Measurements from ENCODE around the gene DNMT3A. TPM values are rescaled to one million over a fixed set of nuclear protein-coding genes. Genes with fewer than 3 reads are reported as not detected.
A peak's percentile ranks its signal among the peaks of the same experiment; 100 is the strongest.

Gene DNMT3A
- total and polyA plus RNA-seq, 3 experiments from 2014 or later, result 19.4 to 80.7 (median 77.9) TPM

- peaks cover 17 to 30% (median 30%) of the 10 kb centered on the region in 3 donors for H3K4me1 Mint-ChIP-seq
- peak overlapping the region in 1 of 7 donors; percentile 5 for H3K4me3 Mint-ChIP-seq
- H3K36me3 Mint-ChIP-seq, result peaks cover 10 to 16% (median 15%) of the 10 kb centered on the region in 3 donors
- H3K9me3 Mint-ChIP-seq, result peaks cover 0 to 2% (median 0%) of the 10 kb centered on the region in 5 donors
- H3K27me3 ChIP-seq (ENCODE audit: insufficient read depth, low read length, poor library complexity, severe bottlenecking), result no peaks in the 10 kb centered on the region
- CTCF ChIA-PET, result interaction anchor here (0.9 to 2.4 kb wide), 3 partner anchors 19 to 72 kb away, joined by 3 to 10 read pairs (median 3); partner anchors contain the start of gene DNMT3A
- peaks cover 31% of the 10 kb centered on the region for H3K4me1 ChIP-seq (ENCODE audit: insufficient read depth, low read length)
- H3K27ac Mint-ChIP-seq, result peak overlapping the region in 1 of 8 donors; percentile 3
- H3K36me3 ChIP-seq (ENCODE audit: insufficient read depth, low read length), result no peaks in the 10 kb centered on the region
- DNase-seq, result no peak
- H3K9me3 ChIP-seq (ENCODE audit: low read length), result no peaks in the 10 kb centered on the region
- H3K4me3 ChIP-seq (ENCODE audit: low read length), result no peak overlapping the region
- peaks cover 0 to 4% of the 10 kb centered on the region in 2 donors for H3K27me3 Mint-ChIP-seq
- POLR2A ChIA-PET, result no interaction called here
- no peak overlapping the region for H3K27ac ChIP-seq (ENCODE audit: low read depth, low read length)
Measured at GRCh38 chr2:25381502-25381901, 39.8 kb upstream of the DNMT3A start.

- H3K4me3 ChIP-seq (ENCODE audit: low read length), result no peak overlapping the region
- Mint-ChIP-seq H3K36me3 (peaks cover 6 to 15% (median 8%) of the 10 kb centered on the region in 3 donors), H3K27ac (peak overlapping the region in 1 of 8 donors; percentile 34), H3K4me3 (no peak overlapping the region), H3K27me3 (peaks cover 0 to 3% of the 10 kb centered on the region in 2 donors), H3K9me3 (peaks cover 0 to 2% (median 0%) of the 10 kb centered on the region in 5 donors), H3K4me1 (peaks cover 22 to 37% (median 35%) of the 10 kb centered on the region in 3 donors)
- H3K27me3 ChIP-seq (ENCODE audit: insufficient read depth, low read length, poor library complexity, severe bottlenecking), result no peaks in the 10 kb centered on the region
- H3K9me3 ChIP-seq (ENCODE audit: low read length), result no peaks in the 10 kb centered on the region
- no peak for DNase-seq
- H3K36me3 ChIP-seq (ENCODE audit: insufficient read depth, low read length), result no peaks in the 10 kb centered on the region
- CTCF ChIA-PET, result interaction anchor here (2.4 kb wide), 1 partner anchor 18 kb away, joined by 10 read pairs; no protein-coding TSS in a partner anchor
- POLR2A ChIA-PET, result interaction anchor here (1.5 kb wide), 1 partner anchor 19 kb away, joined by 4 read pairs; no protein-coding TSS in a partner anchor
- H3K27ac ChIP-seq (ENCODE audit: low read depth, low read length), result no peak overlapping the region
- peaks cover 36% of the 10 kb centered on the region for H3K4me1 ChIP-seq (ENCODE audit: insufficient read depth, low read length)
Measured at GRCh38 chr2:25380586-25381375, 39.1 kb upstream of the DNMT3A start.

GRCh38 chr2:25380023-25380422 lies 38.3 kb upstream of the DNMT3A start:
- H3K9me3 Mint-ChIP-seq, result peaks cover 0 to 2% (median 0%) of the 10 kb centered on the region in 5 donors
- peaks cover 5 to 15% (median 6%) of the 10 kb centered on the region in 3 donors for H3K36me3 Mint-ChIP-seq
- Histone ChIP-seq H3K9me3 (ENCODE audit: low read length) (no peaks in the 10 kb centered on the region), H3K27me3 (ENCODE audit: insufficient read depth, low read length, poor library complexity, severe bottlenecking) (no peaks in the 10 kb centered on the region), H3K27ac (ENCODE audit: low read depth, low read length) (no peak overlapping the region), H3K4me3 (ENCODE audit: low read length) (no peak overlapping the region), H3K36me3 (ENCODE audit: insufficient read depth, low read length) (no peaks in the 10 kb centered on the region), H3K4me1 (ENCODE audit: insufficient read depth, low read length) (peaks cover 36% of the 10 kb centered on the region)
- DNase-seq, result no peak
- no peak overlapping the region for H3K4me3 Mint-ChIP-seq
- CTCF ChIA-PET, result interaction anchor here (2.4 kb wide), 1 partner anchor 18 kb away, joined by 10 read pairs; no protein-coding TSS in a partner anchor
- POLR2A ChIA-PET, result interaction anchor here (1.5 kb wide), 1 partner anchor 18 kb away, joined by 4 read pairs; no protein-coding TSS in a partner anchor
- H3K27ac Mint-ChIP-seq, result peak overlapping the region in 1 of 8 donors; percentile 59
- peaks cover 22 to 37% (median 35%) of the 10 kb centered on the region in 3 donors for H3K4me1 Mint-ChIP-seq
- H3K27me3 Mint-ChIP-seq, result peaks cover 0 to 3% of the 10 kb centered on the region in 2 donors

- POLR2A ChIA-PET, result interaction anchor here (1.5 kb wide), 1 partner anchor 17 kb away, joined by 4 read pairs; no protein-coding TSS in a partner anchor
- CTCF ChIA-PET, result interaction anchor here (2.4 kb wide), 1 partner anchor 17 kb away, joined by 10 read pairs; no protein-coding TSS in a partner anchor
- no peak overlapping the region for H3K27ac ChIP-seq (ENCODE audit: low read depth, low read length)
- peaks cover 36% of the 10 kb centered on the region for H3K4me1 ChIP-seq (ENCODE audit: insufficient read depth, low read length)
- Mint-ChIP-seq H3K4me1 (peaks cover 22 to 37% (median 35%) of the 10 kb centered on the region in 3 donors), H3K36me3 (peaks cover 5 to 15% (median 6%) of the 10 kb centered on the region in 3 donors), H3K27me3 (peaks cover 0 to 3% of the 10 kb centered on the region in 2 donors), H3K9me3 (peaks cover 0 to 2% (median 0%) of the 10 kb centered on the region in 5 donors), H3K27ac (peak overlapping the region in 2 of 8 donors; percentile 59 to 61), H3K4me3 (no peak overlapping the region)
- H3K4me3 ChIP-seq (ENCODE audit: low read length), result no peak overlapping the region
- no peaks in the 10 kb centered on the region for H3K27me3 ChIP-seq (ENCODE audit: insufficient read depth, low read length, poor library complexity, severe bottlenecking)
- no peaks in the 10 kb centered on the region for H3K36me3 ChIP-seq (ENCODE audit: insufficient read depth, low read length)
- no peak for DNase-seq
- H3K9me3 ChIP-seq (ENCODE audit: low read length), result no peaks in the 10 kb centered on the region
Measured at GRCh38 chr2:25379535-25379934, 37.8 kb upstream of the DNMT3A start.

- peak overlapping the region in 2 of 7 donors; percentile 35 to 68 for H3K4me3 Mint-ChIP-seq
- peak overlapping the region in 5 of 8 donors; percentile 42 to 80 (median 59) for H3K27ac Mint-ChIP-seq
Measured at GRCh38 chr2:25378731-25379490, 37.2 kb upstream of the DNMT3A start.

GRCh38 chr2:25377822-25378421 lies 36.2 kb upstream of the DNMT3A start:
- POLR2A ChIA-PET, result interaction anchor here (2.8 kb wide), 1 partner anchor 16 kb away, joined by 25 read pairs; no protein-coding TSS in a partner anchor
- DNase-seq, result no peak
- H3K9me3 Mint-ChIP-seq, result peaks cover 0 to 2% (median 0%) of the 10 kb centered on the region in 5 donors

More at GRCh38 chr2:25378731-25379490, 37.2 kb upstream of the DNMT3A start:
- CTCF ChIA-PET, result interaction anchor here (8.9 kb wide), 1 partner anchor 17 kb away, joined by 116 read pairs; no protein-coding TSS in a partner anchor
- DNase-seq, result no peak
- no peaks in the 10 kb centered on the region for H3K36me3 ChIP-seq (ENCODE audit: insufficient read depth, low read length)
- no peaks in the 10 kb centered on the region for H3K27me3 ChIP-seq (ENCODE audit: insufficient read depth, low read length, poor library complexity, severe bottlenecking)
- H3K4me3 ChIP-seq (ENCODE audit: low read length), result no peak overlapping the region
- Mint-ChIP-seq H3K9me3 (peaks cover 0 to 2% (median 0%) of the 10 kb centered on the region in 5 donors), H3K4me1 (peaks cover 22 to 37% (median 35%) of the 10 kb centered on the region in 3 donors), H3K36me3 (peaks cover 0 to 15% (median 2%) of the 10 kb centered on the region in 3 donors), H3K27me3 (peaks cover 0 to 3% of the 10 kb centered on the region in 2 donors)
- peaks cover 36% of the 10 kb centered on the region for H3K4me1 ChIP-seq (ENCODE audit: insufficient read depth, low read length)
- no peak overlapping the region for H3K27ac ChIP-seq (ENCODE audit: low read depth, low read length)
- POLR2A ChIA-PET, result interaction anchor here (0.7 kb wide), 1 partner anchor 282 kb away, joined by 3 read pairs; no protein-coding TSS in a partner anchor
- no peaks in the 10 kb centered on the region for H3K9me3 ChIP-seq (ENCODE audit: low read length)

More at GRCh38 chr2:25377822-25378421, 36.2 kb upstream of the DNMT3A start:
- CTCF ChIA-PET, result interaction anchor here (1.1 to 8.9 kb wide), 4 partner anchors 8 to 86 kb away, joined by 3 to 116 read pairs (median 6); no protein-coding TSS in a partner anchor
- Mint-ChIP-seq H3K4me3 (peak overlapping the region in 6 of 7 donors; percentile 23 to 93 (median 82)), H3K4me1 (peaks cover 22 to 37% (median 35%) of the 10 kb centered on the region in 3 donors), H3K27ac (peak overlapping the region; percentile 60 to 95 (median 91)), H3K36me3 (peaks cover 0 to 15% (median 2%) of the 10 kb centered on the region in 3 donors), H3K27me3 (peaks cover 0 to 3% of the 10 kb centered on the region in 2 donors)
- no peak overlapping the region for H3K27ac ChIP-seq (ENCODE audit: low read depth, low read length)
- no peaks in the 10 kb centered on the region for H3K27me3 ChIP-seq (ENCODE audit: insufficient read depth, low read length, poor library complexity, severe bottlenecking)
- no peak overlapping the region for H3K4me3 ChIP-seq (ENCODE audit: low read length)
- H3K36me3 ChIP-seq (ENCODE audit: insufficient read depth, low read length), result no peaks in the 10 kb centered on the region
- peaks cover 36% of the 10 kb centered on the region for H3K4me1 ChIP-seq (ENCODE audit: insufficient read depth, low read length)
- H3K9me3 ChIP-seq (ENCODE audit: low read length), result no peaks in the 10 kb centered on the region

Measured in CD8-positive, alpha-beta memory T cell (primary cell).